Activated T-helper 17 cell treated with anti-CD3 and anti-CD28 coated beads, Interleukin-2, amount 50 U/mL, for 72 hours (primary cell): ENCODE measurements around the gene CFAP74. TPM values are rescaled to one million over a fixed set of nuclear protein-coding genes. Genes with fewer than 3 reads are reported as not detected.

Experiments used
- ATAC-seq: fragments of 150-1000 bp; cut with Tn5 transposase; replicated peaks from 2 replicates; pipeline ENCODE4 v1.10.0; 2021; ENCODE audit warnings: mild to moderate bottlenecking, moderate library complexity
- H3K27ac Mint-ChIP-seq: one replicate; pipeline ENCODE4 v1.8.0; 2022; ENCODE audit warnings: mixed read lengths
- H3K27me3 Mint-ChIP-seq: one replicate; pipeline ENCODE4 v1.8.0; 2022; ENCODE audit warnings: mixed read lengths
- H3K36me3 Mint-ChIP-seq: one replicate; pipeline ENCODE4 v1.8.0; 2022; ENCODE audit warnings: low read depth, mild to moderate bottlenecking, mixed read lengths
- H3K4me1 Mint-ChIP-seq: one replicate; pipeline ENCODE4 v1.8.0; 2022; ENCODE audit warnings: mixed read lengths
- H3K4me3 Mint-ChIP-seq: one replicate; pipeline ENCODE4 v1.8.0; 2022; ENCODE audit warnings: mild to moderate bottlenecking, mixed read lengths
- H3K9me3 Mint-ChIP-seq: one replicate; pipeline ENCODE4 v1.8.0; 2022; ENCODE audit warnings: mixed read lengths
- total RNA-seq, 2 donors: library from RNA; stranded (reverse); gene quantifications; one replicate each; pipeline ENCODE4 v1.2.3, GENCODE V29; 2022

Gene CFAP74
- total RNA-seq, 2 donors from 2014 or later = not detected

- ATAC-seq = no peak
- H3K4me3 Mint-ChIP-seq = no peak overlapping the region
- peaks cover 7% of the 10 kb centered on the region for H3K4me1 Mint-ChIP-seq
- no peaks in the 10 kb centered on the region for H3K9me3 Mint-ChIP-seq
- H3K27ac Mint-ChIP-seq = no peak overlapping the region
- no peaks in the 10 kb centered on the region for H3K27me3 Mint-ChIP-seq
- no peaks in the 10 kb centered on the region for H3K36me3 Mint-ChIP-seq
Measured at GRCh38 chr1:1899266-1899966, 104.2 kb downstream of the CFAP74 start.

- Mint-ChIP-seq H3K9me3 (no peaks in the 10 kb centered on the region), H3K36me3 (no peaks in the 10 kb centered on the region), H3K4me1 (peaks cover 7% of the 10 kb centered on the region), H3K27me3 (no peaks in the 10 kb centered on the region), H3K4me3 (no peak overlapping the region), H3K27ac (no peak overlapping the region)
- no peak for ATAC-seq
Measured at GRCh38 chr1:1898246-1898933, 105.2 kb downstream of the CFAP74 start.

GRCh38 chr1:1895456-1896336 is 107.9 kb downstream of the CFAP74 start:
- H3K4me1 Mint-ChIP-seq = peaks cover 7% of the 10 kb centered on the region
- no peak overlapping the region for H3K4me3 Mint-ChIP-seq
- ATAC-seq = no peak
- peak overlapping the region; percentile 81 for H3K27ac Mint-ChIP-seq
- peaks cover 7% of the 10 kb centered on the region for H3K36me3 Mint-ChIP-seq
- no peaks in the 10 kb centered on the region for H3K27me3 Mint-ChIP-seq
- H3K9me3 Mint-ChIP-seq = no peaks in the 10 kb centered on the region

- peak overlapping the region; percentile 81 for H3K27ac Mint-ChIP-seq
- H3K4me1 Mint-ChIP-seq = peaks cover 7% of the 10 kb centered on the region
- H3K9me3 Mint-ChIP-seq = no peaks in the 10 kb centered on the region
- H3K27me3 Mint-ChIP-seq = no peaks in the 10 kb centered on the region
- H3K36me3 Mint-ChIP-seq = peaks cover 7% of the 10 kb centered on the region
- peak overlapping the region; percentile 51 for H3K4me3 Mint-ChIP-seq
- no peak for ATAC-seq
Measured at GRCh38 chr1:1895060-1895418, 108.5 kb downstream of the CFAP74 start.

GRCh38 chr1:1894354-1895059 is 109.1 kb downstream of the CFAP74 start:
- H3K4me1 Mint-ChIP-seq = peaks cover 7% of the 10 kb centered on the region
- H3K4me3 Mint-ChIP-seq = peak overlapping the region; percentile 84
- ATAC-seq = no peak
- peak overlapping the region; percentile 81 for H3K27ac Mint-ChIP-seq
- no peaks in the 10 kb centered on the region for H3K27me3 Mint-ChIP-seq
- no peaks in the 10 kb centered on the region for H3K9me3 Mint-ChIP-seq
- peaks cover 7% of the 10 kb centered on the region for H3K36me3 Mint-ChIP-seq

GRCh38 chr1:1893997-1894353 is 109.6 kb downstream of the CFAP74 start:
- Mint-ChIP-seq H3K27me3 (no peaks in the 10 kb centered on the region), H3K9me3 (no peaks in the 10 kb centered on the region), H3K27ac (no peak overlapping the region), H3K36me3 (peaks cover 12% of the 10 kb centered on the region), H3K4me1 (peaks cover 11% of the 10 kb centered on the region), H3K4me3 (peak overlapping the region; percentile 84)
- ATAC-seq = no peak

- H3K4me1 Mint-ChIP-seq = peaks cover 15% of the 10 kb centered on the region
- no peak for ATAC-seq
- peak overlapping the region; percentile 81 for H3K27ac Mint-ChIP-seq
Measured at GRCh38 chr1:1893291-1893985, 110.1 kb downstream of the CFAP74 start.

GRCh38 chr1:1892763-1893120 is 110.8 kb downstream of the CFAP74 start:
- H3K36me3 Mint-ChIP-seq = peaks cover 24% of the 10 kb centered on the region
- peak overlapping the region; percentile 81 for H3K27ac Mint-ChIP-seq
- H3K4me3 Mint-ChIP-seq = peak overlapping the region; percentile 84
- no peaks in the 10 kb centered on the region for H3K27me3 Mint-ChIP-seq
- no peak for ATAC-seq
- H3K9me3 Mint-ChIP-seq = no peaks in the 10 kb centered on the region
- H3K4me1 Mint-ChIP-seq = peaks cover 19% of the 10 kb centered on the region

More at GRCh38 chr1:1893291-1893985, 110.1 kb downstream of the CFAP74 start:
- Mint-ChIP-seq H3K9me3 (no peaks in the 10 kb centered on the region), H3K4me3 (peak overlapping the region; percentile 84), H3K36me3 (peaks cover 17% of the 10 kb centered on the region), H3K27me3 (no peaks in the 10 kb centered on the region)

GRCh38 chr1:1892079-1892762 is 111.4 kb downstream of the CFAP74 start:
- H3K4me3 Mint-ChIP-seq = peak overlapping the region; percentile 84
- H3K27me3 Mint-ChIP-seq = no peaks in the 10 kb centered on the region
- peaks cover 25% of the 10 kb centered on the region for H3K36me3 Mint-ChIP-seq
- H3K4me1 Mint-ChIP-seq = peaks cover 20% of the 10 kb centered on the region
- peak overlapping the region; percentile 81 for H3K27ac Mint-ChIP-seq
- H3K9me3 Mint-ChIP-seq = no peaks in the 10 kb centered on the region
- no peak for ATAC-seq

- Mint-ChIP-seq H3K36me3 (peaks cover 27% of the 10 kb centered on the region), H3K9me3 (no peaks in the 10 kb centered on the region), H3K4me1 (peaks cover 23% of the 10 kb centered on the region), H3K4me3 (peak overlapping the region; percentile 84), H3K27ac (peak overlapping the region; percentile 81), H3K27me3 (no peaks in the 10 kb centered on the region)
- peak; percentile 58 for ATAC-seq
Measured at GRCh38 chr1:1891349-1892078, 112.1 kb downstream of the CFAP74 start.

GRCh38 chr1:1890506-1891348 is 112.9 kb downstream of the CFAP74 start, which contains the start of gene GNB1:
GNB1 (minus strand) TSS chr1:1891087; CDS start chr1:1825453, 65,634 bp downstream.
- Mint-ChIP-seq H3K27ac (peak within 1 kb of the TSS; percentile 81), H3K4me1 (peaks cover 23% of the 10 kb centered on the region), H3K4me3 (peak within 1 kb of the TSS; percentile 90), H3K27me3 (no peaks in the 10 kb centered on the region), H3K9me3 (no peaks in the 10 kb centered on the region), H3K36me3 (peaks cover 32% of the 10 kb centered on the region)
- peak; percentile 75 for ATAC-seq

GRCh38 chr1:1889847-1890505 is 113.6 kb downstream of the CFAP74 start:
- H3K36me3 Mint-ChIP-seq = peaks cover 32% of the 10 kb centered on the region
- H3K9me3 Mint-ChIP-seq = no peaks in the 10 kb centered on the region
- no peaks in the 10 kb centered on the region for H3K27me3 Mint-ChIP-seq
- H3K4me3 Mint-ChIP-seq = peak overlapping the region; percentile 90
- H3K27ac Mint-ChIP-seq = peak overlapping the region; percentile 62
- ATAC-seq = peak; percentile 33
- H3K4me1 Mint-ChIP-seq = peaks cover 21% of the 10 kb centered on the region
